ENCODE results near the gene GOSR2. TPM values are rescaled to one million over a fixed set of nuclear protein-coding genes. Genes with fewer than 3 reads are reported as not detected.

Gene GOSR2
- total and polyA plus RNA-seq, 3 experiments from 2014 or later = 50.6 to 62.4 (median 61.1) TPM

DNA sequence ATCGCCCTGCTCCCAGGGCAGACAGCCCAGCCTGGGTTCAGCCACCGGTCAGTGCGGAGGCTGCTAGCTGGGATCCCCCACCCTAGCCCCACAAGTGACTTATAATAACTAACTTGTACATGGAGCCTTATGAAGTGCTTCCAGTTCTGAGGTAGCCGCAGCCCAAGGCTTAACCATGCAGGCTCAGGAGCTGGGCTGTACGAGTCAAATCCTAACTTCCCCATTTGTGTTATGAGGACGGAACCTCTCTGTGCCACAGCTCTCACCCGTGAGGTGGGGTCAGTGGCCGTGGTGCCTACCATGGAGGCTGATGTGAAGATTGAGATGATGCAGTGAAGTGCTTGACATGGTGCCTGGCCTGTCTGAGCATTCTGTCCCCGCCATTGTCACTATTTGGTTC is 27.8 kb upstream of the GOSR2 start:
- Mint-ChIP-seq H3K27me3 (peaks cover 20 to 46% of the 10 kb centered on the region in 2 donors), H3K27ac (no peak overlapping the region), H3K4me1 (no peaks in the 10 kb centered on the region), H3K36me3 (no peaks in the 10 kb centered on the region), H3K9me3 (peaks cover 0 to 2% (median 0%) of the 10 kb centered on the region in 5 donors), H3K4me3 (no peak overlapping the region)
- Histone ChIP-seq H3K9me3 (ENCODE audit: low read length) (no peaks in the 10 kb centered on the region), H3K36me3 (ENCODE audit: insufficient read depth, low read length) (no peaks in the 10 kb centered on the region), H3K27ac (ENCODE audit: low read depth, low read length) (no peak overlapping the region), H3K27me3 (ENCODE audit: insufficient read depth, low read length, poor library complexity, severe bottlenecking) (no peaks in the 10 kb centered on the region), H3K4me3 (ENCODE audit: low read length) (no peak overlapping the region), H3K4me1 (ENCODE audit: insufficient read depth, low read length) (no peaks in the 10 kb centered on the region)
- no peak for DNase-seq
- POLR2A ChIA-PET = no interaction called here
- CTCF ChIA-PET = no interaction called here

- Histone ChIP-seq H3K4me3 (ENCODE audit: low read length) (no peak overlapping the region), H3K27ac (ENCODE audit: low read depth, low read length) (no peak overlapping the region), H3K4me1 (ENCODE audit: insufficient read depth, low read length) (no peaks in the 10 kb centered on the region), H3K9me3 (ENCODE audit: low read length) (no peaks in the 10 kb centered on the region), H3K27me3 (ENCODE audit: insufficient read depth, low read length, poor library complexity, severe bottlenecking) (no peaks in the 10 kb centered on the region), H3K36me3 (ENCODE audit: insufficient read depth, low read length) (no peaks in the 10 kb centered on the region)
- Mint-ChIP-seq H3K9me3 (peaks cover 0 to 2% (median 0%) of the 10 kb centered on the region in 5 donors), H3K4me3 (no peak overlapping the region), H3K4me1 (no peaks in the 10 kb centered on the region), H3K27ac (no peak overlapping the region), H3K36me3 (no peaks in the 10 kb centered on the region), H3K27me3 (peaks cover 21 to 53% of the 10 kb centered on the region in 2 donors)
- POLR2A ChIA-PET = no interaction called here
- no peak for DNase-seq
- CTCF ChIA-PET = no interaction called here
Measured at GRCh38 chr17:46896991-46897390, 26.0 kb upstream of the GOSR2 start.

DNA sequence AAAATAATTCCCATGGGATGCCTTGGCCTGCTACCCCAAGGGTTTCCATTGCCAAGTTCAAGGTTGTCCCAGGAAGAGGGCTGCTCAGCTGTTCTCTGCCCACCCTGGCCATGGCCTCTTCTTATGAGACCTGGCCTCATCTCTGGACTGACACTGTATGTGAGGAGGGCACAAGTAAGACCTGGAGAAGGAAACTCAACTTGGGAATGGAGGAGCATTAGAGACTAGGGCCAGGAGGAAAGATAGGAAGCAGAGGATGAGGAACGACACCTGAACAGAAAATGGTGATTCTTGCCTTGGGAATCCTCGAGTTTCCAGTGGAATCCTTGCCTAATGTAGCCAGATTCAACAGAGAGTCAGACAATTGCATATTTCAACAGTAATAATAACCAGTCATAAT is 24.6 kb upstream of the GOSR2 start:
- Mint-ChIP-seq H3K4me3 (no peak overlapping the region), H3K9me3 (peaks cover 0 to 2% (median 0%) of the 10 kb centered on the region in 5 donors), H3K4me1 (no peaks in the 10 kb centered on the region), H3K27ac (no peak overlapping the region), H3K36me3 (no peaks in the 10 kb centered on the region), H3K27me3 (peaks cover 18 to 45% of the 10 kb centered on the region in 2 donors)
- no peaks in the 10 kb centered on the region for H3K4me1 ChIP-seq (ENCODE audit: insufficient read depth, low read length)
- ChIA-PET POLR2A (no interaction called here), CTCF (no interaction called here)
- no peak overlapping the region for H3K4me3 ChIP-seq (ENCODE audit: low read length)
- no peak for DNase-seq
- H3K9me3 ChIP-seq (ENCODE audit: low read length) = no peaks in the 10 kb centered on the region
- H3K27me3 ChIP-seq (ENCODE audit: insufficient read depth, low read length, poor library complexity, severe bottlenecking) = no peaks in the 10 kb centered on the region
- H3K27ac ChIP-seq (ENCODE audit: low read depth, low read length) = no peak overlapping the region
- no peaks in the 10 kb centered on the region for H3K36me3 ChIP-seq (ENCODE audit: insufficient read depth, low read length)

DNA sequence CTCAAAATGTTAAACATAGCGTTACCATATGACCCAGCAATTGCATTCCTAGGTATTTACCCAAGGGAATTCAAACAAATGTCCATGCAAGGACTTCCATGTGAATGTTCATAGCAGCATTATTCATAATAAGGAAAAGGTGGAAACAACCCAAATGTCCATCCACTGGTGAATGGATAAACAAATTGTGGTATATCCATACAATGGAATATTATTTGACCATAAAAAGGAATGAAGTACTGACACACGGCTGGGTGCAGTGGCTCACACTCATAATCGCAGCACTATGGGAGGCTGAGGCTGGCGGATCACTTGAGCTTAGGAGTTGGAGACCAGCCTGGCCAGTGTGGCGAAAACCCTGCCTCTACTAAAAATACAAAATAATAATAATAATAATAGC is 24.1 kb upstream of the GOSR2 start:
- H3K27me3 Mint-ChIP-seq = peaks cover 15 to 40% of the 10 kb centered on the region in 2 donors
- no peaks in the 10 kb centered on the region for H3K9me3 ChIP-seq (ENCODE audit: low read length)
- no peak for DNase-seq
- no peak overlapping the region for H3K4me3 Mint-ChIP-seq
- no peak overlapping the region for H3K27ac ChIP-seq (ENCODE audit: low read depth, low read length)
- no peaks in the 10 kb centered on the region for H3K4me1 ChIP-seq (ENCODE audit: insufficient read depth, low read length)
- H3K4me3 ChIP-seq (ENCODE audit: low read length) = no peak overlapping the region
- H3K9me3 Mint-ChIP-seq = peaks cover 0 to 2% (median 0%) of the 10 kb centered on the region in 5 donors
- CTCF ChIA-PET = no interaction called here
- no peaks in the 10 kb centered on the region for H3K36me3 ChIP-seq (ENCODE audit: insufficient read depth, low read length)
- POLR2A ChIA-PET = no interaction called here
- no peaks in the 10 kb centered on the region for H3K27me3 ChIP-seq (ENCODE audit: insufficient read depth, low read length, poor library complexity, severe bottlenecking)
- no peaks in the 10 kb centered on the region for H3K36me3 Mint-ChIP-seq
- H3K4me1 Mint-ChIP-seq = no peaks in the 10 kb centered on the region
- H3K27ac Mint-ChIP-seq = no peak overlapping the region

GRCh38 chr17:46901291-46901690 is 21.7 kb upstream of the GOSR2 start:
- H3K4me1 Mint-ChIP-seq = peaks cover 0 to 6% (median 0%) of the 10 kb centered on the region in 3 donors
- POLR2A ChIA-PET = no interaction called here
- no peak overlapping the region for H3K27ac Mint-ChIP-seq
- DNase-seq = no peak
- H3K27me3 Mint-ChIP-seq = peaks cover 10 to 32% of the 10 kb centered on the region in 2 donors
- H3K27me3 ChIP-seq (ENCODE audit: insufficient read depth, low read length, poor library complexity, severe bottlenecking) = no peaks in the 10 kb centered on the region
- CTCF ChIA-PET = no interaction called here
- H3K4me1 ChIP-seq (ENCODE audit: insufficient read depth, low read length) = no peaks in the 10 kb centered on the region
- no peak overlapping the region for H3K4me3 Mint-ChIP-seq
- no peak overlapping the region for H3K4me3 ChIP-seq (ENCODE audit: low read length)
- no peaks in the 10 kb centered on the region for H3K9me3 ChIP-seq (ENCODE audit: low read length)
- no peaks in the 10 kb centered on the region for H3K36me3 Mint-ChIP-seq
- peaks cover 0 to 2% (median 0%) of the 10 kb centered on the region in 5 donors for H3K9me3 Mint-ChIP-seq
- H3K27ac ChIP-seq (ENCODE audit: low read depth, low read length) = no peak overlapping the region
- no peaks in the 10 kb centered on the region for H3K36me3 ChIP-seq (ENCODE audit: insufficient read depth, low read length)

- H3K27ac Mint-ChIP-seq = peak overlapping the region in 1 of 8 donors; percentile 17
- no peak overlapping the region for H3K4me3 ChIP-seq (ENCODE audit: low read length)
- POLR2A ChIA-PET = no interaction called here
- no peaks in the 10 kb centered on the region for H3K36me3 ChIP-seq (ENCODE audit: insufficient read depth, low read length)
- H3K27me3 ChIP-seq (ENCODE audit: insufficient read depth, low read length, poor library complexity, severe bottlenecking) = no peaks in the 10 kb centered on the region
- H3K27me3 Mint-ChIP-seq = peaks cover 12 to 29% of the 10 kb centered on the region in 2 donors
- no peak overlapping the region for H3K27ac ChIP-seq (ENCODE audit: low read depth, low read length)
- H3K4me1 ChIP-seq (ENCODE audit: insufficient read depth, low read length) = no peaks in the 10 kb centered on the region
- H3K9me3 Mint-ChIP-seq = no peaks in the 10 kb centered on the region
- no peaks in the 10 kb centered on the region for H3K36me3 Mint-ChIP-seq
- H3K9me3 ChIP-seq (ENCODE audit: low read length) = no peaks in the 10 kb centered on the region
- no peak overlapping the region for H3K4me3 Mint-ChIP-seq
- peaks cover 0 to 6% (median 0%) of the 10 kb centered on the region in 3 donors for H3K4me1 Mint-ChIP-seq
- no peak for DNase-seq
- CTCF ChIA-PET = no interaction called here
Measured at GRCh38 chr17:46903762-46904672, 18.9 kb upstream of the GOSR2 start.

DNA sequence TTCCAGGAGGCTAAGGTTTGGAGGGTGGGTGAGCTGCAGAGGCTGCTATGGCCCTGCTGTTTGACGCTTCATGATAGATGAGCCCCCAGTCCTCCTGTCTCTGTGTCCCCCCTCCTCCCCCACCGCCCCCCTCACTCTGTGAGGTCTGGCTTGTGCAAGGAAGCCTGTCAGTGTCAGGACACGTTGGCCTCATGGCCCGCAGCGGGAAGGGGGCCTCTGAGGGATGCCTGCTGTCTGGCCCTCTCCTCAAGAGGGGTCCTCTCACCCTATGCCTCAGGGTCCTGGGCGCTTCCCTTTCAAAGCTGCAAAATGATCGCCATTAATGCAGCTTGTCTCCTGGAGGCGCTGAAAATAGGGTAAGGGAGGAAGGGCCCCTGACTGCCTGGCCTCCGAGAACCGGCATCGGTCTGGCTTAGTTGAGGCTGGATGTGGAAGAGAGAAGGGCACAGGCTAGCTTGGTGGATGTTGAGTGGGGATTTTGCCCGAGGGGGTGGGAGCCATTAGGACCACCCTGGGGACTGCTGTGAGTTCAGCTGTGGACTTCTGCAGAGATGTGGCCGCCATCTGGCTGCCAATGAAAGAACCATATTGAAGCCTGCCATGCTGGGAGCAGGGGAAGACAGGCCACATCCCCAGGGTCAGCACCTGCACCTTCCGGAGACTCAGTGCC is 14.8 kb upstream of the GOSR2 start:
- Mint-ChIP-seq H3K27me3 (peaks cover 16 to 17% of the 10 kb centered on the region in 2 donors), H3K9me3 (no peaks in the 10 kb centered on the region), H3K4me3 (no peak overlapping the region), H3K4me1 (peaks cover 0 to 6% (median 0%) of the 10 kb centered on the region in 3 donors), H3K27ac (no peak overlapping the region), H3K36me3 (no peaks in the 10 kb centered on the region)
- H3K27ac ChIP-seq (ENCODE audit: low read depth, low read length) = no peak overlapping the region
- no peaks in the 10 kb centered on the region for H3K9me3 ChIP-seq (ENCODE audit: low read length)
- no peaks in the 10 kb centered on the region for H3K4me1 ChIP-seq (ENCODE audit: insufficient read depth, low read length)
- ChIA-PET CTCF (no interaction called here), POLR2A (interaction anchor here (0.6 kb wide), 1 partner anchor 28 kb away, joined by 3 read pairs; no protein-coding TSS in a partner anchor)
- no peaks in the 10 kb centered on the region for H3K36me3 ChIP-seq (ENCODE audit: insufficient read depth, low read length)
- peaks cover 4% of the 10 kb centered on the region for H3K27me3 ChIP-seq (ENCODE audit: insufficient read depth, low read length, poor library complexity, severe bottlenecking)
- DNase-seq = no peak
- no peak overlapping the region for H3K4me3 ChIP-seq (ENCODE audit: low read length)

GRCh38 chr17:46910179-46910927 is 12.6 kb upstream of the GOSR2 start:
- Mint-ChIP-seq H3K36me3 (no peaks in the 10 kb centered on the region), H3K27ac (peak overlapping the region in 1 of 8 donors; percentile 62), H3K4me1 (peaks cover 0 to 6% (median 0%) of the 10 kb centered on the region in 3 donors), H3K27me3 (peaks cover 15 to 20% of the 10 kb centered on the region in 2 donors), H3K9me3 (no peaks in the 10 kb centered on the region), H3K4me3 (peak overlapping the region in 1 of 7 donors; percentile 61)
- Histone ChIP-seq H3K4me3 (ENCODE audit: low read length) (no peak overlapping the region), H3K27me3 (ENCODE audit: insufficient read depth, low read length, poor library complexity, severe bottlenecking) (peaks cover 4% of the 10 kb centered on the region), H3K4me1 (ENCODE audit: insufficient read depth, low read length) (no peaks in the 10 kb centered on the region), H3K36me3 (ENCODE audit: insufficient read depth, low read length) (no peaks in the 10 kb centered on the region), H3K9me3 (ENCODE audit: low read length) (no peaks in the 10 kb centered on the region), H3K27ac (ENCODE audit: low read depth, low read length) (no peak overlapping the region)
- ChIA-PET POLR2A (no interaction called here), CTCF (no interaction called here)
- DNase-seq = no peak
